A172 (cell line): ENCODE measurements around the gene LRSAM1. TPM values are rescaled to one million over a fixed set of nuclear protein-coding genes. Genes with fewer than 3 reads are reported as not detected.

Experiments used
- DNase-seq: peaks from one replicate; pipeline ENCODE4 v3.0.0-alpha.2; 2015; ENCODE audit warnings: low spot score
- total RNA-seq: library from RNA; depleted of rRNA; stranded (reverse); fragments of >200 nt; shearing (Covaris generic); gene quantifications from 2 replicates; pipeline ENCODE4 v1.2.3, GENCODE V29; 2014; rRNA removed

The LRSAM1 gene
- total RNA-seq = 8.5 and 9.6 TPM in 2 replicates

- DNase-seq = peak; percentile 97
Measured at GRCh38 chr9:127450830-127451607, at the start of gene LRSAM1, which contains the start of gene RPL12. LRSAM1 (plus strand) TSS chr9:127451510; CDS start chr9:127454528, 3,018 bp downstream. RPL12 (minus strand) TSS chr9:127451406; CDS start chr9:127451317, 89 bp downstream.

DNA sequence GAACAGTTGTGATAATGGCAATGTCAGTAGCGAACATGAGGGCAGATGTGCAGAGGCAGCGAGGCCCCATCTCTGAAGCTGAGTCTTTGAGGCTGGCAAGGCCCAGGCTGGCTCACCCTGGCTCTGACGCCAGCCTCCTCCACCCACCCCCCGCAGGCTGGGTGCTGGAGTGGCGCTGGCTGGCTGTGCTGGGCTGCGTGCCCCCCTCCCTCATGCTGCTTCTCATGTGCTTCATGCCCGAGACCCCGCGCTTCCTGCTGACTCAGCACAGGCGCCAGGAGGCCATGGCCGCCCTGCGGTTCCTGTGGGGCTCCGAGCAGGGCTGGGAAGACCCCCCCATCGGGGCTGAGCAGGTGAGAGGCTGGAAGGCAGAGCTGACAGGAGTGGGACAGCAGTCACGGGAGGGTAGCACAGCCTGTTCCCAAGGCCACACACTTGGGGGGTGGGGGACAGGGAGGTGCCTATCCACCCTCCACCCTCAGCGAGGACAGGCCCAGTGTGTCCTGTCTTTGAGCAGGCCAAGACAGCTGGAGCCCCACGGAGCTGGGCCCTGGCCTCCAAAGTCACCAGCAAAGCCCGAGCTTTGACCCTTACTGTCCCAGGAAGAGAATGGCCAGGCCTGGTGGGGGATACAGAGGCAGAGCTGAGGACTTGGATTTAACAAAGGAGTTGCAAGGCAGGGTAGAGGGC, 48.8 kb upstream of the LRSAM1 start:
- DNase-seq = no peak

- DNase-seq = no peak
Measured at GRCh38 chr9:127403507-127404192, 47.7 kb upstream of the LRSAM1 start.

GRCh38 chr9:127404631-127405030, 46.7 kb upstream of the LRSAM1 start:
- no peak for DNase-seq

GRCh38 chr9:127405344-127406125, 45.8 kb upstream of the LRSAM1 start:
- DNase-seq = no peak

GRCh38 chr9:127406799-127407491, 44.4 kb upstream of the LRSAM1 start:
- DNase-seq = no peak

GRCh38 chr9:127407492-127407843, 43.8 kb upstream of the LRSAM1 start:
- no peak for DNase-seq

GRCh38 chr9:127411122-127411521, 40.2 kb upstream of the LRSAM1 start:
- no peak for DNase-seq

DNA sequence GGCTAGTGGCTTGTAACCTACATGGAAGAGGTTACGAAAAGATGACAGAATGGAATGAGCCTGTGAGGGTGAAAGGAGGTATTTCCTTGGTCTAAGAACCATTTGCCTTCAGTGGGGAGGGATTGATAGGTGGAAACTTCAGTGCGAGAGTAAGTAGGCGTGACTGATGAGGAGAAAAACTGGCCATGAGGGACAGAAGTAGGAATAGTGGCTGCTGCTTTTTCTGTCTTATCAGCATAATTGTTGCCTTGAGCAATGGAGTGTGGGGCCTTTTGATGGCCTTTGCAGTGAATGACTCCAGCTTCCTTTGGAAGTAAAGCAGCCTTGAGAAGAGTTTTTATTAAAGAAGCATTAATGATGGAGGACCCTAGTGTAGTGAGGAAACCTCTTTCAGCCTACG, 36.2 kb upstream of the LRSAM1 start:
- DNase-seq = no peak

DNA sequence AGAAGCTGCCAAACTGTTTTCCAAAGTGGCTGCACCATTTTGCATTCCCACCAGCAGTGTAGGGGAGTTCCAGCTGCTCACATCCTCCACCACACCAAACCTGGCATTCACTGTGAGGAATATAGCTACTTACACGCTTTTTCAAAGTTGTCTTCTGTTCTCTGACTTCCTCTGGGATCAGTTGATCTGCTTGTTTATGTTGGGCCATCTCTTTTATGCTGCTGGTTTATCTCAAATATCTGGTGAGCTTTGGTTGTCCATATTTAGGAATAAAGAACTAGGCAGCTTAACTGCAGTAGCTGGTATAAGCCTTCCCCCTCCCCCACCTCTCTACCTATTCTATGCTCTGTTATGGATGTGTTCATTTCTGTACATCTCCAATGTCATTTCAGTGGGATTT, 35.7 kb upstream of the LRSAM1 start:
- no peak for DNase-seq

GRCh38 chr9:127417131-127418036, 33.9 kb upstream of the LRSAM1 start:
- peak; percentile 75 for DNase-seq

- peak; percentile 44 for DNase-seq
Measured at GRCh38 chr9:127418037-127418471, 33.3 kb upstream of the LRSAM1 start.

DNA sequence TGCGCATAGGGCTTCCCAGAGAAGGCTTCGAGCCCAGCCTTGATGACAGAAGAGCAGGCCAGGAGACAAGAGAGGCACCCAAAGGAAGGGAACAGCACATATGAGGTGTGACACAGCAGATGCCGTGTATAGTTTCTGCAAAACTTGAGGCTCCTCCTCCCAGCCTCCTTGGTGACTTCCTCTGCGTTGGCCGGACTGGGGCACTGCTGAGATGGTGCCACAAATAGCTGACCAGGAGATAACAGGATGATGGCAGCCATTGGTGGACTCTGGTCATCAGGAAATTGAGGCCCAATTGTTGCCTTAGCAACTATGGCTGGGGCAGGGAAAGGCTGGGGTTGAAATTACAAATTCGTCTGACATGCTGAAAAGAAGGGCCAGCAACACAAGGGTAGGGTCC, 32.0 kb upstream of the LRSAM1 start:
- DNase-seq = no peak

DNA sequence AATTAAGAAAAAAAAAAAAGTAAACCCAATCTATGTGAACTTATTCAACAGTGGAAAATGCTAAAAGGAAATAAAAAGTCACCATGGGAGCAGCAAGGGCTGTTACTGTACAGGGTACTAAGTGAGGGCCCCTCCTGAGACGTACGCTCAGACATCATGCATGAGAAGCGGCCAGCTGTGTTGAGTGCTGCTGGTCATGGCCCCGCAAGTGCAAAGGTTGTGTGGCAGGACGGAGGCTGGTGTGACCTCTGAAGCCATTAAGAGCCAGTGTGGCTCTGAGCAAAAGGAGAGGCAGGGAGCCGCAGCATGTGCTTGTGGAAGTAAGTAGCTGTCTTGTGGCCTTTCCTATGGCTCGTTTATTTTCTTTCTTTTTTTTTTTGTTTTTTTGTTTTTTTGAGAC, 30.3 kb upstream of the LRSAM1 start:
- no peak for DNase-seq

DNA sequence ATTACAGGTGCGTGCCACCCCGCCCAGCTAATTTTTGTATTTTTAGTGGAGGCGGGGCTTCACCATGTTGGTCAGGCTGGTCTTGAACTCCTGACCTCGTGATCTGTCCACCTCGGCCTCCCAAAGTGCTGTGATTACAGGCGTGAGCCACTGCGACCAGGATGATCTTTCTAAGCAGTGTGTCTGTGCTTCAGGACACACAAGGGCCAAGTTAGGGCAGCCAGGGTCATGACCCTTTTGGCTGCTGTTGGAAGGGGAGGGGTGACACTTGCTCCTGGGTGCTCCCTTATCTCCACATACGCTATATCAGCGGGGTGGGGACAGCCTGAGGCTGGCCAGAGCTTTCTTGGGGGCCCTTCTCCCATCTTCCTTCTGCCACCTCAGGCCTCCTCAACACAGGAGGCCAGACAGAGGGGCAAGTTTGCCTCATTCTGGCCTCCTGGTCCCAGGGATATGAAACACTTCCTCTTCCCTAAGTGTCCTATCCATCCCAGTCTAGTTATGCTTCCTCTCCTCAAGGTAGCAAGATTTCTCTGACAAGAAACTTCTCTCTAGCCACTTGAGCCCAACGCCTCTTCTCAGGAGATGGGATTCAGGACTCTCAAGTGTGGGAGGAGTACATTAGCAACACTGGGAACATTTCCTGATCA, 29.1 kb upstream of the LRSAM1 start:
- no peak for DNase-seq

- no peak for DNase-seq
Measured at GRCh38 chr9:127422787-127423186, 28.5 kb upstream of the LRSAM1 start.

- no peak for DNase-seq
Measured at GRCh38 chr9:127423476-127423933, 27.8 kb upstream of the LRSAM1 start.

GRCh38 chr9:127423934-127424675, 27.2 kb upstream of the LRSAM1 start, which contains the start of gene ZNF79:
ZNF79 (plus strand) TSS chr9:127424382; CDS start chr9:127424788, 406 bp downstream.
- DNase-seq = peak; percentile 90

GRCh38 chr9:127424676-127424999, 26.7 kb upstream of the LRSAM1 start:
- DNase-seq = peak; percentile 42
